Thyroid gland (tissue), 4 donors: ENCODE results near the gene AKR1B1. TPM values are rescaled to one million over a fixed set of nuclear protein-coding genes. Genes with fewer than 3 reads are reported as not detected.

Experiments used
- DNase-seq, 2 donors: peaks; one replicate each; pipeline ENCODE4 v3.0.0-alpha.2; 2019
- H3K27ac ChIP-seq, 3 donors: fragments of 200-600 bp; sonication (generic); 1 replicate in 2 of 3; 2 replicates in 1 of 3; pipeline ENCODE4 v1.5.1; 2016 to 2019; ENCODE audit warnings: mild to moderate bottlenecking in 1 of 3, moderate library complexity in 1 of 3
- H3K27me3 ChIP-seq: fragments of 200-600 bp; sonication (generic); one replicate; pipeline ENCODE4 v1.5.1; 2019
- H3K36me3 ChIP-seq, 2 donors: fragments of 200-600 bp; sonication (generic); one replicate each; pipeline ENCODE4 v1.5.1; 2016 to 2019
- H3K4me1 ChIP-seq, 2 donors: fragments of 200-600 bp; sonication (generic); one replicate each; pipeline ENCODE4 v1.5.1; 2017 to 2019
- H3K4me3 ChIP-seq, 3 donors: fragments of 200-600 bp; sonication (generic); replicated peaks in 1 of 3; 1 replicate in 2 of 3; 2 replicates in 1 of 3; pipeline ENCODE4 v1.5.1; 2016; ENCODE audit warnings: mild to moderate bottlenecking in 1 of 3
- H3K9me3 ChIP-seq: fragments of 200-600 bp; sonication (generic); one replicate; pipeline ENCODE4 v1.5.1; 2017
- POLR2A ChIP-seq, 2 donors: fragments of 450-650 bp; IDR thresholded peaks; one replicate each; pipeline ENCODE4 v1.6.1; 2017; ENCODE audit warnings: antibody characterized with exemption in 2 of 2, mild to moderate bottlenecking in 2 of 2, moderate library complexity in 1 of 2
- WGBS, 2 donors: methylation state at CpG; one replicate each; pipeline ENCODE4 v1.1.5; 2017; 5-methylcytosine and 5-hydroxymethylcytosine counted together
- intact Hi-C: fragments of 100-400 bp; cut with DNase I; formaldehyde crosslinking; loops from one replicate; pipeline ENCODE4 v1.15.1; 2023
- total RNA-seq, 4 donors: library from RNA; depleted of rRNA; stranded (reverse); fragments of >200 nt; gene quantifications; one replicate each; pipeline ENCODE4 v1.2.3, GENCODE V29; 2016
- TF ChIP-seq, protein P1 (sequence below), 6 experiments: fragments of 200-600 bp in 3 of 6; fragments of 450-650 bp in 3 of 6; sonication (generic) in 3 of 6; IDR thresholded peaks; one replicate each; pipeline ENCODE4 v1.5.1; 2016 to 2019; ENCODE audit warnings: antibody characterized with exemption in 6 of 6, mild to moderate bottlenecking in 2 of 6, inconsistent platforms in 1 of 6, moderate library complexity in 1 of 6

AKR1B1 gene
- total RNA-seq, 4 donors from 2014 or later, result 39.4 to 103 (median 63.0) TPM

DNA sequence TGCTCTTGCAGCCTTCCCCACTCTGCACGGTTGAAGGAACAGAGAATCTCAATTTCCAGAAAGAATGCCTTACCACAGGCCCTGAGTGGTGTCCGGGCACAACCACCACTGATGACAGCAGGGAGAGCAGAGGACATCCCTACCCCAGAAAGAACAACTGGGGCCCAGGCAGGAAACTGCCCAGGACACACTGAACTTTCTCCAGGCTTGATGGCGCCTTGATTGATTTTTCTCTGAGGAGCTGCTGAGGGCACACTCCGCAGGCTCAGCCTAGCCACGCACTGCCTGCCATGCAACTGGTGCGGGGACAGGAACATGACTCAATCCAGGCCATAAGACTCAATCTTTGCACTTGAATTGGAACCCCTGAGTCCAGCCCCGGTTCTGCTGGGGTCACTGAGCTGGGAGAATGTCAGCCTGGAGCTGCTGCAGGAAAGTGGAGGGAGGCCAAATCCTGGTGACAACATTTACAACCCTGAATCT lies 5.9 kb downstream of the AKR1B1 start:
- Histone ChIP-seq H3K4me3 (no peak overlapping the region), H3K9me3 (no peaks in the 10 kb centered on the region), H3K27me3 (no peaks in the 10 kb centered on the region), H3K27ac (peak overlapping the region; percentile 8 to 58 (median 43)), H3K4me1 (peaks cover 0 to 35% of the 10 kb centered on the region in 2 donors), H3K36me3 (peaks cover 22% of the 10 kb centered on the region in 2 donors)
- WGBS, 2 donors, result 63 to 75% methylated on average over 5 to 7 of the region's 7 CpGs
- DNase-seq, result peak; percentile 33 to 74
- TF ChIP-seq POLR2A (IDR thresholded peaks at IDR 0.05), result no peak
- TF ChIP-seq, protein P1, sequence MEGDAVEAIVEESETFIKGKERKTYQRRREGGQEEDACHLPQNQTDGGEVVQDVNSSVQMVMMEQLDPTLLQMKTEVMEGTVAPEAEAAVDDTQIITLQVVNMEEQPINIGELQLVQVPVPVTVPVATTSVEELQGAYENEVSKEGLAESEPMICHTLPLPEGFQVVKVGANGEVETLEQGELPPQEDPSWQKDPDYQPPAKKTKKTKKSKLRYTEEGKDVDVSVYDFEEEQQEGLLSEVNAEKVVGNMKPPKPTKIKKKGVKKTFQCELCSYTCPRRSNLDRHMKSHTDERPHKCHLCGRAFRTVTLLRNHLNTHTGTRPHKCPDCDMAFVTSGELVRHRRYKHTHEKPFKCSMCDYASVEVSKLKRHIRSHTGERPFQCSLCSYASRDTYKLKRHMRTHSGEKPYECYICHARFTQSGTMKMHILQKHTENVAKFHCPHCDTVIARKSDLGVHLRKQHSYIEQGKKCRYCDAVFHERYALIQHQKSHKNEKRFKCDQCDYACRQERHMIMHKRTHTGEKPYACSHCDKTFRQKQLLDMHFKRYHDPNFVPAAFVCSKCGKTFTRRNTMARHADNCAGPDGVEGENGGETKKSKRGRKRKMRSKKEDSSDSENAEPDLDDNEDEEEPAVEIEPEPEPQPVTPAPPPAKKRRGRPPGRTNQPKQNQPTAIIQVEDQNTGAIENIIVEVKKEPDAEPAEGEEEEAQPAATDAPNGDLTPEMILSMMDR (IDR thresholded peaks at IDR 0.05), result no peak
- intact Hi-C loops, result no loop called here

DNA sequence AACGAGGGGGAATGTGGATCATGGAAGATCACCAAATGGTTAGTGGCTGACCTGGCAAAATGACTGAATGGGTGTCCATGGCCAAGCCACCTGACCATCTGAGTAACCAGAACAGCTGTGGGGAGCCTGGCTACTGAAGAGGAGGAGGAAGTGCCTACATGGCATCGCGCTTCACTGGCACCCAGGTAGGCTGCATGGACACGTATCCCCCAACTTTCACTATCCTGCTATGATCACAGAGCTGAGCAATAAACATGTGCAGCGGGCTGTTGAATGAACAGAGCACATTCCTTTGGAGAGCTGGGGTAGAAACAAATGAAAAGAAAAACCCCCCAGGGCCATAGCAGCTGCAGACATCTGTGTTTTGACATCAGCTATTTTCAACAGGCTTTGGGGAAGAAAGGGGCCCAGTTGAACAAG lies 6.5 kb downstream of the AKR1B1 start:
- Histone ChIP-seq H3K27me3 (no peaks in the 10 kb centered on the region), H3K9me3 (no peaks in the 10 kb centered on the region), H3K4me3 (no peak overlapping the region), H3K4me1 (peaks cover 0 to 33% of the 10 kb centered on the region in 2 donors), H3K36me3 (peaks cover 25 to 28% of the 10 kb centered on the region in 2 donors), H3K27ac (peak overlapping the region in 2 of 3 donors; percentile 43 to 58)
- TF ChIP-seq, protein P1 (IDR thresholded peaks at IDR 0.05), result no peak
- TF ChIP-seq POLR2A (IDR thresholded peaks at IDR 0.05), result no peak
- DNase-seq, result peak; percentile 54 to 80
- 65 to 78% methylated on average over 5 of the region's 5 CpGs for WGBS, 2 donors
- intact Hi-C loops, result no loop called here

DNA sequence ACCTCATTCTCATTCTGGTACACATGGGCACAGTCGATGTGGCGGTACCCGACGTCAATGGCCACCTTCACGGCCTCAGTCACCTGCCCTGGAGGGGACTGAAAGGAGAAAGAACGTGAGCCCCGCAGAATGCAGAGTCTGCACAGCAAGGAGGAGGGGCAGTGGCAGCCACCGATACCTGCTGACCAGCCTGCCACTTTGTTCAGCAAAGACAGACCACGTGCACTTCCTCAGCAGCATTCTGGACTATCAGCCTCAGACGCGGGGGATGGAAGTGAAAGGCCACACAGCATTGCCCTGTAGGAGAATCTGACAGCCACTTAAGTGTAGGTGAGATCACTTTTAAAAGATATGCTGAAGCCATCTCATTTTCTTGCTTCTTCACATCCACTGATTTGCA lies 7.2 kb downstream of the AKR1B1 start:
- intact Hi-C loops, result no loop called here
- Histone ChIP-seq H3K4me1 (peaks cover 0 to 33% of the 10 kb centered on the region in 2 donors), H3K36me3 (peaks cover 30 to 36% of the 10 kb centered on the region in 2 donors), H3K27me3 (no peaks in the 10 kb centered on the region), H3K4me3 (no peak overlapping the region), H3K9me3 (no peaks in the 10 kb centered on the region), H3K27ac (no peak overlapping the region)
- TF ChIP-seq, protein P1 (IDR thresholded peaks at IDR 0.05), result no peak
- no peak for TF ChIP-seq POLR2A (IDR thresholded peaks at IDR 0.05)
- WGBS, 2 donors, result 85 to 94% methylated on average over 8 to 11 of the region's 11 CpGs
- no peak for DNase-seq

DNA sequence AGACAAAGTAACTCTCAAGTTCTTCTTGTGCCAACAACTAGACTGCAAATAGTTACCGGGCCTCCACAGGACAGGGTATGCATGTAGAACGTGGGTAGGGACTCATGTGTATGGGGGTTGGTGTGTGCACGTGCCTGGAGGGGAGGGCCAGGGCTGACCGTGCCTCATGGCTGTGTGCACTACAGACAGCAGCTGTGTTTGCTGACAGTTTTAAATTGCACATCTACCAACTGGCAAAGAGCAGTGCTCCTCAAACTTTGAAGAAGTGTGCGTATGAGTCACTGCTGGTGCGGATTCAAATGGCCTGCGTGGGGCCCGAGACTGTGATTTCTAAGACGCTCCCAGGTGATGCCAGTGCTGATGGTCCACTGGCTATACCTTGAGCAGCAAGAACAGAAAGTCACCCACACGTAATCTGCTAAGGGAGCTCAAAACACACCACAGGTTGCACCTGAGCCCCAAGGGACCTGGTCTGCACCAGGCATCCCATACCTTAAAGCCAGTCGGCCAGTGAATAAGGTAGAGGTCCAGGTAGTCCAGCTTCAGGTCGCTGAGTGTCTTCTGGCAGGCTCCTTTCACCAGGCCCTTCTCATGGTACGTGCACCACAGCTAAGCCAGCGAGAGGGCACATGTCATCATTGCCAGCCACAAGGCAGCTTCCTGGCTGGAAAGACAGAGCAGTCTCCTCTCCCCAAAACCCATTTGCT lies 8.5 kb downstream of the AKR1B1 start:
- Histone ChIP-seq H3K9me3 (no peaks in the 10 kb centered on the region), H3K4me1 (peaks cover 0 to 33% of the 10 kb centered on the region in 2 donors), H3K36me3 (peaks cover 41 to 45% of the 10 kb centered on the region in 2 donors), H3K27ac (no peak overlapping the region), H3K27me3 (no peaks in the 10 kb centered on the region), H3K4me3 (no peak overlapping the region)
- WGBS, 2 donors, result 92 to 95% methylated on average over 12 to 14 of the region's 14 CpGs
- intact Hi-C loops, result no loop called here
- no peak for DNase-seq
- TF ChIP-seq, protein P1 (IDR thresholded peaks at IDR 0.05), result no peak
- TF ChIP-seq POLR2A (IDR thresholded peaks at IDR 0.05), result no peak

DNA sequence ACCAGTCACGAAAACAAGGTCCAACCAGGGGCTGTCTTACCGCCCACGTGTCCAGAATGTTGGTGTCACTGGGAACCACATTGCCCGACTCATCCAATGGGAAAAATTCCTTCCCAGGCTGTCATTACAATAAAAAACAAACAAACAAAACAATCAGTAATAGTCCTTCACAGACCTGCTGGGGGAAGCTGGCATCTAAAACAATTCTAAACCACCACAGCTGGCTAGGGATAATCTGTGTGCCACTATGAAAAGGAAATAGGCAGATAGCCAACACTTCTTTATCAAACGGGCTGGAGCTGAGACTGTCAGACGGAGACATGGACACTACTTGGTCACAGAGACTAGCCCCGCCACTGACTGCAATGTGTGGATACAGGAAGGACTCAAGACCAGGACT lies 9.2 kb downstream of the AKR1B1 start:
- Histone ChIP-seq H3K4me3 (no peak overlapping the region), H3K4me1 (peaks cover 0 to 33% of the 10 kb centered on the region in 2 donors), H3K36me3 (peaks cover 46 to 50% of the 10 kb centered on the region in 2 donors), H3K27me3 (no peaks in the 10 kb centered on the region), H3K27ac (no peak overlapping the region), H3K9me3 (no peaks in the 10 kb centered on the region)
- peak in 1 of 2 donors; percentile 16 for DNase-seq
- 86 to 92% methylated on average over 7 of the region's 7 CpGs for WGBS, 2 donors
- intact Hi-C loops, result no loop called here
- TF ChIP-seq POLR2A (IDR thresholded peaks at IDR 0.05), result no peak
- TF ChIP-seq, protein P1 (IDR thresholded peaks at IDR 0.05), result no peak
